ENCODE data around the gene SEC61A1. TPM values are rescaled to one million over a fixed set of nuclear protein-coding genes. Genes with fewer than 3 reads are reported as not detected.

Gene SEC61A1
- total and polyA plus RNA-seq, 9 donors, result 52.3 to 217 (median 121) TPM

GRCh38 chr3:128069271-128069670 is 17.0 kb downstream of the SEC61A1 start:
- no peak overlapping the region for H3K27ac ChIP-seq
- no peak for TF ChIP-seq EP300 (IDR thresholded peaks at IDR 0.05)
- TF ChIP-seq POLR2A (IDR thresholded peaks at IDR 0.05), result no peak
- no peak for TF ChIP-seq CTCF (IDR thresholded peaks at IDR 0.05)
- 81 to 88% (median 82%) methylated on average over 15 of the region's 15 CpGs for WGBS, 3 donors
- no peaks in the 10 kb centered on the region for H3K27me3 ChIP-seq
- H3K9me3 ChIP-seq, result no peaks in the 10 kb centered on the region
- DNase-seq, result no peak
- H3K4me1 ChIP-seq (ENCODE audit: insufficient read depth), result no peaks in the 10 kb centered on the region
- intact Hi-C loops (cut with DNase I), result no loop called here
- H3K36me3 ChIP-seq, result no peaks in the 10 kb centered on the region
- H3K4me3 ChIP-seq, result no peak overlapping the region

- no peaks in the 10 kb centered on the region for H3K36me3 ChIP-seq
- intact Hi-C loops (cut with DNase I), result loop anchor here in 2 of 4 donors (10.0 kb wide), 2 partner anchors 424 to 534 kb away; partner anchors contain the start of gene GATA2 (in 2 of the 2)
Measured at GRCh38 chr3:128070898-128071591, 18.8 kb downstream of the SEC61A1 start.

GRCh38 chr3:128071771-128072453 is 19.7 kb downstream of the SEC61A1 start:
- Histone ChIP-seq H3K27me3 (no peaks in the 10 kb centered on the region), H3K9me3 (no peaks in the 10 kb centered on the region), H3K36me3 (no peaks in the 10 kb centered on the region), H3K27ac (no peak overlapping the region), H3K4me1 (ENCODE audit: insufficient read depth) (peaks cover 6% of the 10 kb centered on the region), H3K4me3 (no peak overlapping the region)
- TF ChIP-seq EP300 (IDR thresholded peaks at IDR 0.05) (no peak), CTCF (IDR thresholded peaks at IDR 0.05) (no peak), POLR2A (IDR thresholded peaks at IDR 0.05) (no peak)
- WGBS, 3 donors, result 65 to 78% (median 74%) methylated on average over 11 of the region's 11 CpGs
- intact Hi-C loops (cut with DNase I), result loop anchor here in 2 of 4 donors (10.0 kb wide), 2 partner anchors 423 to 533 kb away; partner anchors contain the start of gene GATA2 (in 2 of the 2)
- DNase-seq, result no peak

More at GRCh38 chr3:128070898-128071591, 18.8 kb downstream of the SEC61A1 start:
- DNase-seq, result no peak
- Histone ChIP-seq H3K4me1 (ENCODE audit: insufficient read depth) (peaks cover 4% of the 10 kb centered on the region), H3K27ac (no peak overlapping the region), H3K9me3 (no peaks in the 10 kb centered on the region), H3K27me3 (no peaks in the 10 kb centered on the region), H3K4me3 (no peak overlapping the region)
- no peak for TF ChIP-seq CTCF (IDR thresholded peaks at IDR 0.05)
- no peak for TF ChIP-seq EP300 (IDR thresholded peaks at IDR 0.05)
- TF ChIP-seq POLR2A (IDR thresholded peaks at IDR 0.05), result no peak
- 80 to 81% (median 81%) methylated on average over 12 to 13 of the region's 13 CpGs for WGBS, 3 donors

GRCh38 chr3:128072454-128073184 is 20.4 kb downstream of the SEC61A1 start:
- TF ChIP-seq CTCF (IDR thresholded peaks at IDR 0.05), result no peak
- TF ChIP-seq EP300 (IDR thresholded peaks at IDR 0.05), result no peak
- no peak for TF ChIP-seq POLR2A (IDR thresholded peaks at IDR 0.05)
- Histone ChIP-seq H3K9me3 (no peaks in the 10 kb centered on the region), H3K36me3 (no peaks in the 10 kb centered on the region), H3K27ac (no peak overlapping the region), H3K4me1 (ENCODE audit: insufficient read depth) (peaks cover 6% of the 10 kb centered on the region), H3K27me3 (no peaks in the 10 kb centered on the region), H3K4me3 (no peak overlapping the region)
- 68 to 88% (median 80%) methylated on average over 9 to 13 of the region's 13 CpGs for WGBS, 3 donors
- no peak for DNase-seq
- intact Hi-C loops (cut with DNase I), result loop anchor here in 2 of 4 donors (10.0 kb wide), 2 partner anchors 422 to 532 kb away; partner anchors contain the start of gene GATA2 (in 2 of the 2)

Data from ovary (tissue), 9 donors.